ENCODE measurements around the gene RPS28.
"Not testable (repeated sequence)": the region's sequence is repeated elsewhere in the genome, so short reads cannot be mapped to it uniquely, and the experiment has no call there.

RPS28 gene

GRCh38 chr19:8352134-8352827 is 31.0 kb downstream of the RPS28 start:
- no peaks in the 10 kb centered on the region; the same call in 1 of the 2 replicates for H3K36me3 ChIP-seq (ENCODE audit: insufficient read depth, low read length)
- H3K27me3 ChIP-seq (ENCODE audit: insufficient read depth, low read length), result peaks cover 10% of the 10 kb centered on the region; the same call in 1 of the 2 replicates
- no peak overlapping the region for H3K4me2 ChIP-seq (ENCODE audit: low read length)
- H3K79me2 ChIP-seq (ENCODE audit: insufficient read depth, low read length), result no peaks in the 10 kb centered on the region
- no peaks in the 10 kb centered on the region for H4K20me1 ChIP-seq (ENCODE audit: insufficient read depth, low read length)
- no peak overlapping the region for H2AFZ ChIP-seq (ENCODE audit: low read length)
- no peak overlapping the region for H3K27ac ChIP-seq (ENCODE audit: low read depth, low read length, poor library complexity, severe bottlenecking)
- no peak overlapping the region for H3K9ac ChIP-seq (ENCODE audit: low read length)
- H3K4me3 ChIP-seq (ENCODE audit: low read depth, low read length, poor library complexity, severe bottlenecking), result no peak overlapping the region
- TF ChIP-seq CTCF (IDR thresholded peaks at IDR 0.05; ENCODE audit: low read length) (no peak), EZH2 (IDR thresholded peaks at IDR 0.05; ENCODE audit: borderline replicate concordance, low read length) (no peak)
- H3K4me1 ChIP-seq (ENCODE audit: insufficient read depth, low read length, severe bottlenecking), result no peaks in the 10 kb centered on the region
- no peaks in the 10 kb centered on the region for H3F3A ChIP-seq (ENCODE audit: insufficient read depth, low read length)
- H3K9me2 ChIP-seq (ENCODE audit: low read depth, low read length), result no peaks in the 10 kb centered on the region
- H3K9me3 ChIP-seq (ENCODE audit: low read length), result peaks cover 7% of the 10 kb centered on the region; the same call in 1 of the 2 replicates

GRCh38 chr19:8352845-8353244 is 31.5 kb downstream of the RPS28 start:
- not testable (repeated sequence) for H3K79me2 ChIP-seq (ENCODE audit: insufficient read depth, low read length); H3K9me3 ChIP-seq (ENCODE audit: low read length); H3K27ac ChIP-seq (ENCODE audit: low read depth, low read length, poor library complexity, severe bottlenecking); H3K36me3 ChIP-seq (ENCODE audit: insufficient read depth, low read length); H2AFZ ChIP-seq (ENCODE audit: low read length); H3K4me1 ChIP-seq (ENCODE audit: insufficient read depth, low read length, severe bottlenecking); H3K9me2 ChIP-seq (ENCODE audit: low read depth, low read length); H3K4me2 ChIP-seq (ENCODE audit: low read length); H3K27me3 ChIP-seq (ENCODE audit: insufficient read depth, low read length); H3K4me3 ChIP-seq (ENCODE audit: low read depth, low read length, poor library complexity, severe bottlenecking); H3K9ac ChIP-seq (ENCODE audit: low read length); H3F3A ChIP-seq (ENCODE audit: insufficient read depth, low read length); H4K20me1 ChIP-seq (ENCODE audit: insufficient read depth, low read length)

- H2AFZ ChIP-seq (ENCODE audit: low read length), result no peak overlapping the region
- H3K79me2 ChIP-seq (ENCODE audit: insufficient read depth, low read length), result no peaks in the 10 kb centered on the region
- no peak overlapping the region for H3K4me3 ChIP-seq (ENCODE audit: low read depth, low read length, poor library complexity, severe bottlenecking)
- peaks cover 7% of the 10 kb centered on the region; the same call in 1 of the 2 replicates for H3K9me3 ChIP-seq (ENCODE audit: low read length)
- no peak overlapping the region for H3K9ac ChIP-seq (ENCODE audit: low read length)
- peaks cover 10% of the 10 kb centered on the region; the same call in 1 of the 2 replicates for H3K27me3 ChIP-seq (ENCODE audit: insufficient read depth, low read length)
- H4K20me1 ChIP-seq (ENCODE audit: insufficient read depth, low read length), result no peaks in the 10 kb centered on the region
- no peak for TF ChIP-seq CTCF (IDR thresholded peaks at IDR 0.05; ENCODE audit: low read length)
- TF ChIP-seq EZH2 (IDR thresholded peaks at IDR 0.05; ENCODE audit: borderline replicate concordance, low read length), result no peak
- no peaks in the 10 kb centered on the region; the same call in 1 of the 2 replicates for H3K36me3 ChIP-seq (ENCODE audit: insufficient read depth, low read length)
- H3K4me1 ChIP-seq (ENCODE audit: insufficient read depth, low read length, severe bottlenecking), result no peaks in the 10 kb centered on the region
- no peak overlapping the region for H3K27ac ChIP-seq (ENCODE audit: low read depth, low read length, poor library complexity, severe bottlenecking)
- no peak overlapping the region for H3K4me2 ChIP-seq (ENCODE audit: low read length)
- H3F3A ChIP-seq (ENCODE audit: insufficient read depth, low read length), result no peaks in the 10 kb centered on the region
- no peaks in the 10 kb centered on the region for H3K9me2 ChIP-seq (ENCODE audit: low read depth, low read length)
Measured at GRCh38 chr19:8355631-8356402, 34.5 kb downstream of the RPS28 start.

Measured in OCI-LY1 (cell line).